Measurements from ENCODE around the gene FNDC3B.
"Not testable (repeated sequence)": the region's sequence is repeated elsewhere in the genome, so short reads cannot be mapped to it uniquely, and the experiment has no call there.

FNDC3B gene

GRCh38 chr3:172039436-172040077 is at the start of gene FNDC3B:
FNDC3B (plus strand) TSS chr3:172039578; CDS start chr3:172112480, 72,902 bp downstream.
- Histone ChIP-seq H3K36me3 (ENCODE audit: control insufficient read depth in 2 of 2, insufficient read depth in 2 of 2, low read length in 2 of 2) (no peaks in the 10 kb centered on the region), H3K9ac (ENCODE audit: low read depth in 1 of 2, low read length in 2 of 2) (peak within 1 kb of the TSS; percentile 79 to 97), H3K4me1 (ENCODE audit: control insufficient read depth in 2 of 2, insufficient read depth in 2 of 2, low read length in 2 of 2) (peaks cover 7 to 18% of the 10 kb centered on the region in 2 donors), H3K9me3 (ENCODE audit: control insufficient read depth in 2 of 2, low read length in 2 of 2) (no peaks in the 10 kb centered on the region), H3K27me3 (ENCODE audit: control insufficient read depth in 2 of 2, insufficient read depth in 2 of 2, low read length in 2 of 2) (no peaks in the 10 kb centered on the region), H3K27ac (ENCODE audit: low read depth in 2 of 2, low read length in 2 of 2) (peak within 1 kb of the TSS; percentile 96 to 97), H3K4me3 (ENCODE audit: low read length in 2 of 2) (peak within 1 kb of the TSS; percentile 82 to 86)

GRCh38 chr3:171990239-171990638 is 49.1 kb upstream of the FNDC3B start:
- not testable (repeated sequence) for H3K9ac ChIP-seq (ENCODE audit: low read depth in 1 of 2, low read length in 2 of 2); H3K27ac ChIP-seq (ENCODE audit: low read depth in 2 of 2, low read length in 2 of 2); H3K36me3 ChIP-seq (ENCODE audit: control insufficient read depth in 2 of 2, insufficient read depth in 2 of 2, low read length in 2 of 2); H3K4me3 ChIP-seq (ENCODE audit: low read length in 2 of 2); H3K27me3 ChIP-seq (ENCODE audit: control insufficient read depth in 2 of 2, insufficient read depth in 2 of 2, low read length in 2 of 2); H3K9me3 ChIP-seq (ENCODE audit: control insufficient read depth in 2 of 2, low read length in 2 of 2); H3K4me1 ChIP-seq (ENCODE audit: control insufficient read depth in 2 of 2, insufficient read depth in 2 of 2, low read length in 2 of 2)

GRCh38 chr3:171991166-171991565 is 48.2 kb upstream of the FNDC3B start:
- H3K9me3 ChIP-seq (ENCODE audit: control insufficient read depth in 2 of 2, low read length in 2 of 2) = no peaks in the 10 kb centered on the region
- H3K9ac ChIP-seq (ENCODE audit: low read depth in 1 of 2, low read length in 2 of 2) = no peak overlapping the region
- no peaks in the 10 kb centered on the region for H3K4me1 ChIP-seq (ENCODE audit: control insufficient read depth in 2 of 2, insufficient read depth in 2 of 2, low read length in 2 of 2)
- H3K27me3 ChIP-seq (ENCODE audit: control insufficient read depth in 2 of 2, insufficient read depth in 2 of 2, low read length in 2 of 2) = no peaks in the 10 kb centered on the region
- no peak overlapping the region for H3K4me3 ChIP-seq (ENCODE audit: low read length in 2 of 2)
- H3K36me3 ChIP-seq (ENCODE audit: control insufficient read depth in 2 of 2, insufficient read depth in 2 of 2, low read length in 2 of 2) = no peaks in the 10 kb centered on the region
- no peak overlapping the region for H3K27ac ChIP-seq (ENCODE audit: low read depth in 2 of 2, low read length in 2 of 2)

- H3K27ac ChIP-seq (ENCODE audit: low read depth in 2 of 2, low read length in 2 of 2) = no peak overlapping the region
Measured at GRCh38 chr3:171994646-171995428, 44.5 kb upstream of the FNDC3B start.

GRCh38 chr3:171995486-171995885 is 43.9 kb upstream of the FNDC3B start:
- Histone ChIP-seq H3K27me3 (ENCODE audit: control insufficient read depth in 2 of 2, insufficient read depth in 2 of 2, low read length in 2 of 2) (no peaks in the 10 kb centered on the region), H3K36me3 (ENCODE audit: control insufficient read depth in 2 of 2, insufficient read depth in 2 of 2, low read length in 2 of 2) (no peaks in the 10 kb centered on the region), H3K9ac (ENCODE audit: low read depth in 1 of 2, low read length in 2 of 2) (no peak overlapping the region), H3K9me3 (ENCODE audit: control insufficient read depth in 2 of 2, low read length in 2 of 2) (no peaks in the 10 kb centered on the region), H3K27ac (ENCODE audit: low read depth in 2 of 2, low read length in 2 of 2) (no peak overlapping the region), H3K4me1 (ENCODE audit: control insufficient read depth in 2 of 2, insufficient read depth in 2 of 2, low read length in 2 of 2) (no peaks in the 10 kb centered on the region), H3K4me3 (ENCODE audit: low read length in 2 of 2) (no peak overlapping the region)

More at GRCh38 chr3:171994646-171995428, 44.5 kb upstream of the FNDC3B start:
- Histone ChIP-seq H3K9ac (ENCODE audit: low read depth in 1 of 2, low read length in 2 of 2) (no peak overlapping the region), H3K36me3 (ENCODE audit: control insufficient read depth in 2 of 2, insufficient read depth in 2 of 2, low read length in 2 of 2) (no peaks in the 10 kb centered on the region), H3K4me3 (ENCODE audit: low read length in 2 of 2) (no peak overlapping the region), H3K4me1 (ENCODE audit: control insufficient read depth in 2 of 2, insufficient read depth in 2 of 2, low read length in 2 of 2) (no peaks in the 10 kb centered on the region), H3K27me3 (ENCODE audit: control insufficient read depth in 2 of 2, insufficient read depth in 2 of 2, low read length in 2 of 2) (no peaks in the 10 kb centered on the region), H3K9me3 (ENCODE audit: control insufficient read depth in 2 of 2, low read length in 2 of 2) (no peaks in the 10 kb centered on the region)

GRCh38 chr3:171996178-171996817 is 43.1 kb upstream of the FNDC3B start:
- no peak overlapping the region for H3K27ac ChIP-seq (ENCODE audit: low read depth in 2 of 2, low read length in 2 of 2)
- H3K36me3 ChIP-seq (ENCODE audit: control insufficient read depth in 2 of 2, insufficient read depth in 2 of 2, low read length in 2 of 2) = no peaks in the 10 kb centered on the region
- H3K4me1 ChIP-seq (ENCODE audit: control insufficient read depth in 2 of 2, insufficient read depth in 2 of 2, low read length in 2 of 2) = no peaks in the 10 kb centered on the region
- no peaks in the 10 kb centered on the region for H3K9me3 ChIP-seq (ENCODE audit: control insufficient read depth in 2 of 2, low read length in 2 of 2)
- H3K9ac ChIP-seq (ENCODE audit: low read depth in 1 of 2, low read length in 2 of 2) = no peak overlapping the region
- no peak overlapping the region for H3K4me3 ChIP-seq (ENCODE audit: low read length in 2 of 2)
- no peaks in the 10 kb centered on the region for H3K27me3 ChIP-seq (ENCODE audit: control insufficient read depth in 2 of 2, insufficient read depth in 2 of 2, low read length in 2 of 2)

GRCh38 chr3:171998731-171999130 is 40.6 kb upstream of the FNDC3B start:
- H3K4me3 ChIP-seq (ENCODE audit: low read length in 2 of 2); H3K36me3 ChIP-seq (ENCODE audit: control insufficient read depth in 2 of 2, insufficient read depth in 2 of 2, low read length in 2 of 2); H3K27ac ChIP-seq (ENCODE audit: low read depth in 2 of 2, low read length in 2 of 2); H3K27me3 ChIP-seq (ENCODE audit: control insufficient read depth in 2 of 2, insufficient read depth in 2 of 2, low read length in 2 of 2); H3K9me3 ChIP-seq (ENCODE audit: control insufficient read depth in 2 of 2, low read length in 2 of 2); H3K9ac ChIP-seq (ENCODE audit: low read depth in 1 of 2, low read length in 2 of 2); H3K4me1 ChIP-seq (ENCODE audit: control insufficient read depth in 2 of 2, insufficient read depth in 2 of 2, low read length in 2 of 2): not testable (repeated sequence)

- not testable (repeated sequence) for H3K9ac ChIP-seq (ENCODE audit: low read depth in 1 of 2, low read length in 2 of 2); H3K9me3 ChIP-seq (ENCODE audit: control insufficient read depth in 2 of 2, low read length in 2 of 2); H3K27me3 ChIP-seq (ENCODE audit: control insufficient read depth in 2 of 2, insufficient read depth in 2 of 2, low read length in 2 of 2); H3K4me1 ChIP-seq (ENCODE audit: control insufficient read depth in 2 of 2, insufficient read depth in 2 of 2, low read length in 2 of 2); H3K27ac ChIP-seq (ENCODE audit: low read depth in 2 of 2, low read length in 2 of 2); H3K36me3 ChIP-seq (ENCODE audit: control insufficient read depth in 2 of 2, insufficient read depth in 2 of 2, low read length in 2 of 2); H3K4me3 ChIP-seq (ENCODE audit: low read length in 2 of 2)
Measured at GRCh38 chr3:172001616-172002015, 37.8 kb upstream of the FNDC3B start.

- no peaks in the 10 kb centered on the region for H3K27me3 ChIP-seq (ENCODE audit: control insufficient read depth in 2 of 2, insufficient read depth in 2 of 2, low read length in 2 of 2)
- H3K36me3 ChIP-seq (ENCODE audit: control insufficient read depth in 2 of 2, insufficient read depth in 2 of 2, low read length in 2 of 2) = no peaks in the 10 kb centered on the region
- no peak overlapping the region for H3K27ac ChIP-seq (ENCODE audit: low read depth in 2 of 2, low read length in 2 of 2)
- no peak overlapping the region for H3K4me3 ChIP-seq (ENCODE audit: low read length in 2 of 2)
- no peaks in the 10 kb centered on the region for H3K9me3 ChIP-seq (ENCODE audit: control insufficient read depth in 2 of 2, low read length in 2 of 2)
- no peaks in the 10 kb centered on the region for H3K4me1 ChIP-seq (ENCODE audit: control insufficient read depth in 2 of 2, insufficient read depth in 2 of 2, low read length in 2 of 2)
- no peak overlapping the region for H3K9ac ChIP-seq (ENCODE audit: low read depth in 1 of 2, low read length in 2 of 2)
Measured at GRCh38 chr3:172002512-172003078, 36.8 kb upstream of the FNDC3B start.

- Histone ChIP-seq H3K36me3 (ENCODE audit: control insufficient read depth in 2 of 2, insufficient read depth in 2 of 2, low read length in 2 of 2) (no peaks in the 10 kb centered on the region), H3K4me3 (ENCODE audit: low read length in 2 of 2) (no peak overlapping the region), H3K9me3 (ENCODE audit: control insufficient read depth in 2 of 2, low read length in 2 of 2) (no peaks in the 10 kb centered on the region), H3K27me3 (ENCODE audit: control insufficient read depth in 2 of 2, insufficient read depth in 2 of 2, low read length in 2 of 2) (no peaks in the 10 kb centered on the region), H3K9ac (ENCODE audit: low read depth in 1 of 2, low read length in 2 of 2) (no peak overlapping the region), H3K4me1 (ENCODE audit: control insufficient read depth in 2 of 2, insufficient read depth in 2 of 2, low read length in 2 of 2) (no peaks in the 10 kb centered on the region), H3K27ac (ENCODE audit: low read depth in 2 of 2, low read length in 2 of 2) (no peak overlapping the region)
Measured at GRCh38 chr3:172003146-172003545, 36.2 kb upstream of the FNDC3B start.
